ENCODE results near the gene BIRC3.
"Not testable (repeated sequence)": the region's sequence is repeated elsewhere in the genome, so short reads cannot be mapped to it uniquely, and the experiment has no call there.

The BIRC3 gene

GRCh38 chr11:102323542-102324251 is 6.4 kb downstream of the BIRC3 start:
- Mint-ChIP-seq H3K36me3 (ENCODE audit: low read depth) (peaks cover 83% of the 10 kb centered on the region), H3K27ac (peak overlapping the region; percentile 71), H3K9me3 (no peaks in the 10 kb centered on the region), H3K4me1 (peaks cover 67% of the 10 kb centered on the region), H3K27me3 (no peaks in the 10 kb centered on the region), H3K4me3 (peak overlapping the region; percentile 38)
- no peak for DNase-seq
- no peak for ATAC-seq

DNA sequence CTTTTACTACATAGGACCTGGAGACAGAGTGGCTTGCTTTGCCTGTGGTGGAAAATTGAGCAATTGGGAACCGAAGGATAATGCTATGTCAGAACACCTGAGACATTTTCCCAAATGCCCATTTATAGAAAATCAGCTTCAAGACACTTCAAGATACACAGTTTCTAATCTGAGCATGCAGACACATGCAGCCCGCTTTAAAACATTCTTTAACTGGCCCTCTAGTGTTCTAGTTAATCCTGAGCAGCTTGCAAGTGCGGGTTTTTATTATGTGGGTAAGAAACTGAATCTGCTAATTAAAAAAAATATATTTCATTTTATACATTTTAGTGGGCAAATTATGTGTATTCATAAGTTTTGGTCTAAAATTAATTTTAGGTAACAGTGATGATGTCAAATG is 7.8 kb downstream of the BIRC3 start:
- peak overlapping the region; percentile 51 for H3K27ac Mint-ChIP-seq
- peaks cover 62% of the 10 kb centered on the region for H3K4me1 Mint-ChIP-seq
- no peaks in the 10 kb centered on the region for H3K9me3 Mint-ChIP-seq
- H3K36me3 Mint-ChIP-seq (ENCODE audit: low read depth) = peaks cover 81% of the 10 kb centered on the region
- H3K27me3 Mint-ChIP-seq = no peaks in the 10 kb centered on the region
- H3K4me3 Mint-ChIP-seq = no peak overlapping the region
- DNase-seq = no peak
- ATAC-seq = no peak

- H3K36me3 Mint-ChIP-seq (ENCODE audit: low read depth) = peaks cover 73% of the 10 kb centered on the region
- H3K4me1 Mint-ChIP-seq = peaks cover 42% of the 10 kb centered on the region
- no peak for DNase-seq
- H3K4me3 Mint-ChIP-seq = no peak overlapping the region
- no peaks in the 10 kb centered on the region for H3K9me3 Mint-ChIP-seq
- ATAC-seq = no peak
- no peaks in the 10 kb centered on the region for H3K27me3 Mint-ChIP-seq
- no peak overlapping the region for H3K27ac Mint-ChIP-seq
These were observed 11.5 kb downstream of the BIRC3 start for GRCh38 chr11:102328748-102329147.

DNA sequence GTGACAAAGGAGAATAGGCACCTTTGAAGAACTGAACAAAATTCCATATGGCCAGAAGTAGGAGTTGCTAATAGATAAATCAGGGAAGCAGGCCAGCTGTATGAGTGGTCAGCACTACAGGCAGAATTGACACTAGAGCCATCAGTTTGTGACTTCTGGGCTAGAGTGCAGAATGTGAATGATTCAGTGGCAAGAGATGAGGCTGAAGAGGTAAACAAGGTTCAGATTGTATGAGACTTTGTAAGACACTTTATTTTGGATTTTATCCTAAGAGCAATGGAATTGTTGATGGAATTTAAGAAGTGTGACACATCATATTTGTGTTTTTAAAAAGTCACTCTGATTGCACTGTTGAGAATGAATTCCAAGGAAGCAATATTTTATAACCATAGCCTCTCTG is 12.9 kb downstream of the BIRC3 start:
- H3K27me3 Mint-ChIP-seq = no peaks in the 10 kb centered on the region
- H3K4me1 Mint-ChIP-seq = peaks cover 30% of the 10 kb centered on the region
- peak overlapping the region; percentile 83 for H3K27ac Mint-ChIP-seq
- no peaks in the 10 kb centered on the region for H3K9me3 Mint-ChIP-seq
- ATAC-seq = no peak
- no peak overlapping the region for H3K4me3 Mint-ChIP-seq
- no peak for DNase-seq
- H3K36me3 Mint-ChIP-seq (ENCODE audit: low read depth) = peaks cover 67% of the 10 kb centered on the region

DNA sequence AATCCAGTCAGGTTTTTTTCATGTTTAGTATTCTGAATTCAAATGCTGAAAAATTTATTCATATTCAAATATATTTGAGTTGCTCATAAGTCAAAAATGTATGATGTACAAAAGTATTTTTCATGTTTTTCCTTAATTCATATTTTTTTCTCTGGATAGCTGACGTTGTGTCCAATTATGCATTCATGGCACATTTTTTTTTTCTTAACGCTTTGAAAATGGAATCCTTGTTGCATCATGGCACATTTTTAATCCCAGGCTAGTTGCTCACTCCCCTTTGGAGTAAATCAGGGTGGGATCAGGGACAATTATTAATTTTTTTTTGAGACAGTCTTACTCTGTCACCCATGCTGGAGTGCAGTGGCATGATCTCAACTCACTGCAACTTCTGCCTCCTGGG is 14.1 kb downstream of the BIRC3 start:
- no peak overlapping the region for H3K27ac Mint-ChIP-seq
- peaks cover 26% of the 10 kb centered on the region for H3K4me1 Mint-ChIP-seq
- ATAC-seq (no peak), DNase-seq (no peak)
- H3K9me3 Mint-ChIP-seq = no peaks in the 10 kb centered on the region
- H3K36me3 Mint-ChIP-seq (ENCODE audit: low read depth) = peaks cover 64% of the 10 kb centered on the region
- no peak overlapping the region for H3K4me3 Mint-ChIP-seq
- H3K27me3 Mint-ChIP-seq = no peaks in the 10 kb centered on the region

DNA sequence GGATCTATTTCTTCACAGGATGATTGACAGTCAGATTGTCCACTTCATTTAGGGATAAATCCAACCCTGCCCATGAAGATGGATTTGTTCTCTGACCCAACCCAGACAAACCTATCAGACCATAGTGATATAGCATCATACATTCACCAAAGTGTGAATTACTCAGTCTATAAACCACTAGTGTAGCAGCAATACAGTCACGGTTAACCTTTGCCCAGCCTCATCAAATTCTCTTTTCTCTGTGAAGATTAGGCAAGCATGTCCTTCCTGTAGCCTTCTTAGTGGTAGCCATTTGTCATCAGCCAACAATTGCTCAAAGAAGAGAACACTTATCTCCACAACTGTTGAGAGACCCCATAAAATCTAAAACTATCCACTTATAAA is 15.3 kb downstream of the BIRC3 start:
- no peak for DNase-seq
- no peaks in the 10 kb centered on the region for H3K9me3 Mint-ChIP-seq
- ATAC-seq = peak; percentile 72
- peak overlapping the region; percentile 54 for H3K27ac Mint-ChIP-seq
- H3K4me3 Mint-ChIP-seq = no peak overlapping the region
- H3K4me1 Mint-ChIP-seq = peaks cover 20% of the 10 kb centered on the region
- H3K27me3 Mint-ChIP-seq = no peaks in the 10 kb centered on the region
- peaks cover 63% of the 10 kb centered on the region for H3K36me3 Mint-ChIP-seq (ENCODE audit: low read depth)

DNA sequence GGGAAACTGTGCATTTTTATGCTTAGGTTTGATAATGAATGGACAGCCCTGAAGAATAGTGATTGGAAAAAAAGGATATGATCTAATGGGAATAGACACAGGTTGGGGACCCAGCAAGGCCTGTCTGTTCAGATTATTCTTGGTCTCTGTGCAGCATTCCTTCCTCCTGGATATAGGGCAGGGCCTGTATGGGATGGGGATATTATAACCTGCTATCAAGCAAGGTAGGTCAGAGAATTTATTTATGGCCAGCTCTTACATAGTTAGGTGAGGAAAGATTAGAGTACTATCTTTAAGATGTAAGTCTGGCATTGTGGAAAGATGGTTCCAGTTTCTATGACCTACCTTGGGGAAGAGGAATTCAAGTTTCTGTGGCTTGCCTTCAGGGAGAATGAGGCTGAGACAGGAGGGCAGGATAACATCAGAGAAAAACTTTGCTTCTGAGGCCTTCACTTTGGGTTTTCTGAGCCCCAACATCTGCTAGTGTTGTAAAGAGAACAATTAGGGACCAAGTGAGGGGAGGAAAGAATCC is 21.3 kb downstream of the BIRC3 start:
- no peaks in the 10 kb centered on the region for H3K27me3 Mint-ChIP-seq
- peak; percentile 8 for ATAC-seq
- H3K4me1 Mint-ChIP-seq = peaks cover 29% of the 10 kb centered on the region
- H3K4me3 Mint-ChIP-seq = no peak overlapping the region
- no peaks in the 10 kb centered on the region for H3K9me3 Mint-ChIP-seq
- H3K36me3 Mint-ChIP-seq (ENCODE audit: low read depth) = peaks cover 34% of the 10 kb centered on the region
- peak overlapping the region; percentile 10 for H3K27ac Mint-ChIP-seq
- DNase-seq = no peak

DNA sequence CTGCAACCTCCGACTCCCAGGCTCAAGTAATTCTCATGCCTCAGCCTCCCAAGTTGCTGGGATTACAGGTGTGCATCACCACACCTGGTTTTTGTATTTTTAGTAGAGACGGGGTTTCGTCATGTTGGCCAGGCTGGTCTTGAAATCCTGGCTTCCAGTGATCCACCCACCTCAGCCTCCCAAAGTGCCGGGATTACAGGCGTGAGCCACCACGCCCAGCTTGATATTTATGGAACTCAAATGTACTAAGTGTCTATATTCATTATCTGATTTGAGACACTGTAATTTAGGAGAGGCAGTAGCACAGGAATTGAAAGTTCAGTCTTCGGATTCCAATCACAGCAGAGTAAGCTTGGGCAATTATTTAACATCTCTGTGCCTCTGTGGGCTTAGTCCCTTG is 24.0 kb downstream of the BIRC3 start:
- H3K27me3 Mint-ChIP-seq, ATAC-seq, DNase-seq, H3K4me3 Mint-ChIP-seq, H3K9me3 Mint-ChIP-seq, H3K27ac Mint-ChIP-seq: not testable (repeated sequence)
- peaks cover 47% of the 10 kb centered on the region for H3K4me1 Mint-ChIP-seq
- peaks cover 25% of the 10 kb centered on the region for H3K36me3 Mint-ChIP-seq (ENCODE audit: low read depth)

DNA sequence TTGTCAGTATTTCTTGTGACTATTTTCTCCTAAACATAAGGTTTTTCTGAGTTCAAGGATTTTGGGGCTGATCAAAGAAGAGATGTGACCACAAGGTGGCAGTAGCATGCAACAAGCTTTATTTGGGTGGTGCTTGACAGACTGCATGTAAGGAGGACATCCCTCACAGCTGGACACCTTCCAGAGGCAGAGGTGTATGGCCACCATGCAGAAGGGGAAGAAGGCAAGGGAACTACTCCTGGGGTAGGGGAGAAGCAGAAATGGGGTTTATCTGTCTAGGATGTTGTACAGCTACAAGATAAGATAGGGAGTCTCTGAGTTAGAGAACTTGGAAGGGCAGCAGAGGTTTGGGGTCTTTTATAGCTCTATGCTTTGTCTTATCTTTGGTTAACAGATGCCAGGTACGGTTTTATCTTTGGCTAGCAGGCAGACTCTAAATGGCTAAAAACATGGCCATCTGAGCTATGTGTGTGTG is 24.6 kb downstream of the BIRC3 start:
- peak; percentile 46 for ATAC-seq

DNA sequence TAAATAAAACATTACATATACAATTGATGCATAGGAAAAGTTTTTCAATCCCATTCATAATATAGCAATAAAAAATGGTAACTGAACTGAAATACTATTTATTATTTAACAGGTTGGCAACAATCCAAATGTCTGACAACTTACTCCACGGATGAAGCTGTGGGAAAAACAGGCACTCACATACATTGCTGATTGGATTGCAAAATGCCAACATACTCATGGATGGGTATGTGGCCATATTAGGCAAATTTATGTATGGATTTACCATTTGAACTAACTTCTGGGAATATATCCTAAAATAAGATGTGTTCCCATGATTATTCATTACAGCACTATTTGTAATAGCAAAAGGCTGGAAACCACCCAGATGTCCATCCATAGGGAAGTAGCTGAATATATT is 26.5 kb downstream of the BIRC3 start:
- Mint-ChIP-seq H3K27ac (no peak overlapping the region), H3K27me3 (no peaks in the 10 kb centered on the region), H3K4me3 (no peak overlapping the region), H3K36me3 (ENCODE audit: low read depth) (peaks cover 18% of the 10 kb centered on the region), H3K4me1 (peaks cover 50% of the 10 kb centered on the region), H3K9me3 (no peaks in the 10 kb centered on the region)
- no peak for ATAC-seq
- no peak for DNase-seq

More for the DNA sequence above, 24.6 kb downstream of the BIRC3 start:
- no peak overlapping the region for H3K27ac Mint-ChIP-seq
- H3K9me3 Mint-ChIP-seq = no peaks in the 10 kb centered on the region
- H3K4me1 Mint-ChIP-seq = peaks cover 51% of the 10 kb centered on the region
- H3K4me3 Mint-ChIP-seq = no peak overlapping the region
- H3K27me3 Mint-ChIP-seq = no peaks in the 10 kb centered on the region
- DNase-seq = peak; percentile 74
- peaks cover 21% of the 10 kb centered on the region for H3K36me3 Mint-ChIP-seq (ENCODE audit: low read depth)

DNA sequence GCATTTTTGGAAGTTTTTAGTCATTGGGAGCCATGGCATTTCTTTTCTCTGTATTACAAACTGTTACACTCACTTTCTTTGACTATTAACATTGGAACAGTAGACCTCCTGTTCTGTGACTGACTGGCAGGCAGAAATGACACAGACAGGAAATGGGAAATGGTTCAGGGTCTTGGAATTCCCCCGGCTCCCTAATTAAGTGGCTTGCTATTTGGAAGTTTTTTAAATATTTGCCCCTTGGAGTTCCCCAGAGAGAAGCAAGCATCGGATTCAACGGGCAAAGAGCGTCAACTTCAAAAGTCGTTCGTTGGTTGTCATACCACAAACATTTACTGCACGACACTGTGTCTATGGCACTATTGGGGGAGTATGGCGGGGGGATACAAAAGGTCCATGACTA is 28.6 kb downstream of the BIRC3 start:
- peaks cover 25% of the 10 kb centered on the region for H3K36me3 Mint-ChIP-seq (ENCODE audit: low read depth)
- peak overlapping the region; percentile 91 for H3K4me3 Mint-ChIP-seq
- no peaks in the 10 kb centered on the region for H3K9me3 Mint-ChIP-seq
- ATAC-seq (no peak), DNase-seq (no peak)
- H3K27ac Mint-ChIP-seq = peak overlapping the region; percentile 98
- H3K27me3 Mint-ChIP-seq = no peaks in the 10 kb centered on the region
- H3K4me1 Mint-ChIP-seq = peaks cover 53% of the 10 kb centered on the region

DNA sequence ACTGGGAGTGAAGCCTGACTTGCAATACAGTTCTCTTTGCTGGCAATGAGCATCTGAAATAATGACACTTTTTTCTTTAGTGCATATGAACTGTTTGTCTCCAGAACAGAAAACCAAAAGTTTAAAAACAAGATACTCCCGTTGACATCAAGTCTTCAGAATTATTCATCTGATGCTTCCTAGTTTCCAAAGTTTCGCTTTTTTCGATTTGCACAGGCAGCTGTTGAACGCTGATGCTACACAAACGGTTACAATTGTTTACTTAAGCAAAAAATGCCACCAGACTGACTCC is 29.1 kb downstream of the BIRC3 start:
- H3K4me1 Mint-ChIP-seq = peaks cover 54% of the 10 kb centered on the region
- no peaks in the 10 kb centered on the region for H3K9me3 Mint-ChIP-seq
- ATAC-seq (no peak), DNase-seq (no peak)
- peaks cover 28% of the 10 kb centered on the region for H3K36me3 Mint-ChIP-seq (ENCODE audit: low read depth)
- H3K27me3 Mint-ChIP-seq = no peaks in the 10 kb centered on the region
- H3K27ac Mint-ChIP-seq = peak overlapping the region; percentile 98
- H3K4me3 Mint-ChIP-seq = peak overlapping the region; percentile 91

DNA sequence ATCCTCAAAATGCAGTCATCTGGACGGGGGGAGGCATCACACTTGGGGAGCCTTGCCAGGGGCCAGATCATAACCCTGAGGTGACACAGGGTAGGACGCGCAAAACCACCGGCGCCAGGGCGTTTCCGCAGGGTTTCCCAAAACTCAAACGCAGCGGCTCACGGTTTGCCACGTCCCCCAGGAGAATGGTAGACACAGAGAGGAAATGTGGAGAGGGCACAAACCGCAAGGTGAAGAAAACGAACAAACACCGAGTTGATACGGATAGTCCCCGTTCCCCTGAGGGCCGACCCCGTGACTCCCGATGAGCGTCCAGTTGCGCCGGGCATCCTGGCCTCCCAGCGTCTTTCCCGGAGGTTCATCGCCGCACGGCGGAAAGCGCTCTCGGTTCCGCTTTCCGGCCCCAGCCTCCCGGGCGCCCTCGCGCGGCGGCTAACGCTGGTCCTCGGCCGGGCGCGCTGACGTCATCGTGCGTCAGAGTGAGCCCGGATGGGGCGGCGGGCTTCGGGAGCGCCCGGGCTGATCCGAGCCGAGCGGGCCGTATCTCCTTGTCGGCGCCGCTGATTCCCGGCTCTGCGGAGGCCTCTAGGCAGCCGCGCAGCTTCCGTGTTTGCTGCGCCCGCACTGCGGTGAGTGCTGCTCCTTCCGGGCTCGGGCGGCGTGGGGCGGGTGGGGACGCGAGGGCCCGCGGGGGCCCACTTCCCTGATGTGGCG is 29.6 kb downstream of the BIRC3 start, which contains the start of gene BIRC2:
TSS of gene BIRC2 (plus strand) at position 467 of the 714 bp plus-strand sequence. CDS start 2,641 bp downstream, outside the sequence.
- peak; percentile 98 for DNase-seq
- peaks cover 51% of the 10 kb centered on the region for H3K4me1 Mint-ChIP-seq
- no peaks in the 10 kb centered on the region for H3K9me3 Mint-ChIP-seq
- peak; percentile 91 for ATAC-seq
- peak within 1 kb of the TSS; percentile 91 for H3K4me3 Mint-ChIP-seq
- peak within 1 kb of the TSS; percentile 98 for H3K27ac Mint-ChIP-seq
- H3K27me3 Mint-ChIP-seq = no peaks in the 10 kb centered on the region
- H3K36me3 Mint-ChIP-seq (ENCODE audit: low read depth) = peaks cover 33% of the 10 kb centered on the region

GRCh38 chr11:102347462-102348370 is 30.4 kb downstream of the BIRC3 start:
- ATAC-seq = peak; percentile 13
- DNase-seq = no peak

More at GRCh38 chr11:102347462-102348370, 30.4 kb downstream of the BIRC3 start:
- Mint-ChIP-seq H3K4me1 (peaks cover 49% of the 10 kb centered on the region), H3K36me3 (ENCODE audit: low read depth) (peaks cover 36% of the 10 kb centered on the region), H3K27ac (peak overlapping the region; percentile 98), H3K4me3 (peak overlapping the region; percentile 91), H3K27me3 (no peaks in the 10 kb centered on the region), H3K9me3 (no peaks in the 10 kb centered on the region)

All from activated naive CD8-positive, alpha-beta T cell treated with anti-CD3 and anti-CD28 coated beads, Interleukin-2, amount 50 U/mL, for 24 hours (primary cell).